Stomach (tissue), 4 donors: ENCODE measurements around the gene PKP4.

ENCODE experiments used
- POLR2A ChIP-seq, 4 donors: fragments of 450-650 bp; IDR thresholded peaks; one replicate each; pipeline ENCODE4 v1.6.1; 2016; ENCODE audit warnings: antibody characterized with exemption in 4 of 4, control low read depth in 2 of 4, mild to moderate bottlenecking in 1 of 4, moderate library complexity in 1 of 4
- TF ChIP-seq, protein P1 (sequence below), 7 experiments: fragments of 450-650 bp in 4 of 7; fragments of 200-600 bp in 3 of 7; sonication (generic) in 3 of 7; IDR thresholded peaks; one replicate each; pipeline ENCODE4 v1.5.1; 2016 to 2019; ENCODE audit warnings: antibody characterized with exemption in 7 of 7, control low read depth in 2 of 7, mild to moderate bottlenecking in 1 of 7

DNA sequence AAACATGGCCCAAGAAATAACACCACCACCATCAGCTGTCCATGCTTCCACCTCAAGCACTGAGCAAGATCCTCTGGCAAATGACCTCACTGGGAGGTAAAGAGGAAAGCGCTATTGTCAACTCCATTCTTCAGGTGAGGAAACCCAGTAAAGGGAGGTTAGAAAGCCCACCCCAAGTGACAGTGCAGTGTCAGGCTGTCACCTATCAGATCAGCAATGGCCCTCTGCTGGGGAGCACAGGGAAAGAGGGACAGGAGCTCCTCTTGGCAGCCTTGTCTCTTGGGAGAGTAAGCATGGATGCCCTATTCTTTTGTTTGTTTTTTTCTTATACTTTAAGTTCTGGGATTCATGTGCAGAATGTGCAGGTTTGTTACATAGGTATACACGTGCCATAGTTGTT lies 234.1 kb downstream of the PKP4 start:
- TF ChIP-seq, protein P1, sequence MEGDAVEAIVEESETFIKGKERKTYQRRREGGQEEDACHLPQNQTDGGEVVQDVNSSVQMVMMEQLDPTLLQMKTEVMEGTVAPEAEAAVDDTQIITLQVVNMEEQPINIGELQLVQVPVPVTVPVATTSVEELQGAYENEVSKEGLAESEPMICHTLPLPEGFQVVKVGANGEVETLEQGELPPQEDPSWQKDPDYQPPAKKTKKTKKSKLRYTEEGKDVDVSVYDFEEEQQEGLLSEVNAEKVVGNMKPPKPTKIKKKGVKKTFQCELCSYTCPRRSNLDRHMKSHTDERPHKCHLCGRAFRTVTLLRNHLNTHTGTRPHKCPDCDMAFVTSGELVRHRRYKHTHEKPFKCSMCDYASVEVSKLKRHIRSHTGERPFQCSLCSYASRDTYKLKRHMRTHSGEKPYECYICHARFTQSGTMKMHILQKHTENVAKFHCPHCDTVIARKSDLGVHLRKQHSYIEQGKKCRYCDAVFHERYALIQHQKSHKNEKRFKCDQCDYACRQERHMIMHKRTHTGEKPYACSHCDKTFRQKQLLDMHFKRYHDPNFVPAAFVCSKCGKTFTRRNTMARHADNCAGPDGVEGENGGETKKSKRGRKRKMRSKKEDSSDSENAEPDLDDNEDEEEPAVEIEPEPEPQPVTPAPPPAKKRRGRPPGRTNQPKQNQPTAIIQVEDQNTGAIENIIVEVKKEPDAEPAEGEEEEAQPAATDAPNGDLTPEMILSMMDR (IDR thresholded peaks at IDR 0.05) = no peak
- TF ChIP-seq POLR2A (IDR thresholded peaks at IDR 0.05) = no peak
